Right lobe of liver (tissue), 4 donors: Measurements from ENCODE around the gene UGCG.

Source experiments
- CTCF ChIP-seq, 4 donors: fragments of 200-600 bp in 3 of 4; fragments of 450-650 bp in 1 of 4; IDR thresholded peaks; one replicate each; pipeline versions ENCODE4 v1.5.1 to v1.8.0; 2016 to 2022; ENCODE audit warnings: antibody characterized with exemption in 4 of 4, mild to moderate bottlenecking in 2 of 4
- POLR2A ChIP-seq: fragments of 450-650 bp; IDR thresholded peaks from one replicate; pipeline ENCODE4 v1.6.1; 2017; ENCODE audit warnings: antibody characterized with exemption, mild to moderate bottlenecking
- donor health status: DM: no; HTN: no; CAD: no.
- donor health status: DM: no; HTN: no; CAD: no.
- donor health status: DM: no; HTN: yes; CAD: no.

GRCh38 chr9:111915425-111915758 is 18.8 kb downstream of the UGCG start:
- TF ChIP-seq POLR2A: no peak
- no peak for TF ChIP-seq CTCF (IDR thresholded peaks at IDR 0.05)
